Ishikawa (cell line): ENCODE data around the gene ZC2HC1B.

Source experiments
- CEBPB ChIP-seq: IDR thresholded peaks from 2 replicates; pipeline ENCODE4 v1.6.1; 2012
- CREB1 ChIP-seq: IDR thresholded peaks from 2 replicates; pipeline ENCODE4 v1.6.1; 2012; ENCODE audit warnings: low read depth
- EGR1 ChIP-seq: IDR thresholded peaks from 2 replicates; pipeline ENCODE4 v1.6.1; 2012
- EP300 ChIP-seq: IDR thresholded peaks from 2 replicates; pipeline ENCODE4 v1.6.1; 2012; ENCODE audit warnings: borderline replicate concordance
- FOXM1 ChIP-seq: IDR thresholded peaks from 2 replicates; pipeline ENCODE4 v1.6.1; 2012; ENCODE audit warnings: low read depth, borderline replicate concordance
- MAX ChIP-seq: IDR thresholded peaks from 2 replicates; pipeline ENCODE4 v1.6.1; 2012
- NFIC ChIP-seq: IDR thresholded peaks from 2 replicates; pipeline ENCODE4 v1.6.1; 2012
- RAD21 ChIP-seq: IDR thresholded peaks from 2 replicates; pipeline ENCODE4 v1.6.1; 2012; ENCODE audit warnings: low read depth
- REST ChIP-seq: IDR thresholded peaks from 2 replicates; pipeline ENCODE4 v1.6.1; 2012; ENCODE audit warnings: low read depth, mild to moderate bottlenecking
- TAF1 ChIP-seq: IDR thresholded peaks from 2 replicates; pipeline ENCODE4 v1.6.1; 2012; ENCODE audit warnings: low read depth, mild to moderate bottlenecking
- TCF12 ChIP-seq: IDR thresholded peaks from 2 replicates; pipeline ENCODE4 v1.6.1; 2012; ENCODE audit warnings: low read depth
- TEAD4 ChIP-seq: IDR thresholded peaks from 2 replicates; pipeline ENCODE4 v1.6.1; 2012
- USF1 ChIP-seq: IDR thresholded peaks from 2 replicates; pipeline ENCODE4 v1.6.1; 2012
- YY1 ChIP-seq: IDR thresholded peaks from 2 replicates; pipeline ENCODE4 v1.6.1; 2012; ENCODE audit warnings: low read depth
- ZBTB7A ChIP-seq: IDR thresholded peaks from 2 replicates; pipeline ENCODE4 v1.6.1; 2012; ENCODE audit warnings: low read depth

The ZC2HC1B gene

GRCh38 chr6:143976806-143977349, 112.6 kb downstream of the ZC2HC1B start:
- no peak for TF ChIP-seq MAX
- TF ChIP-seq REST = no peak
- TF ChIP-seq YY1 = no peak
- TF ChIP-seq CREB1 = no peak
- TF ChIP-seq TAF1 = no peak
- no peak for TF ChIP-seq EP300
- no peak for TF ChIP-seq RAD21
- no peak for TF ChIP-seq CEBPB
- no peak for TF ChIP-seq FOXM1
- TF ChIP-seq NFIC = no peak
- TF ChIP-seq EGR1 = no peak
- no peak for TF ChIP-seq ZBTB7A
- no peak for TF ChIP-seq TEAD4
- TF ChIP-seq TCF12 = no peak
- TF ChIP-seq USF1 = no peak

GRCh38 chr6:143980921-143981320, 116.6 kb downstream of the ZC2HC1B start:
- TF ChIP-seq TAF1 = no peak
- no peak for TF ChIP-seq EP300
- TF ChIP-seq EGR1 = no peak
- no peak for TF ChIP-seq CEBPB
- no peak for TF ChIP-seq TEAD4
- no peak for TF ChIP-seq USF1
- no peak for TF ChIP-seq REST
- TF ChIP-seq CREB1 = no peak
- no peak for TF ChIP-seq MAX
- no peak for TF ChIP-seq NFIC
- no peak for TF ChIP-seq FOXM1
- TF ChIP-seq ZBTB7A = no peak

GRCh38 chr6:143982968-143983367, 118.7 kb downstream of the ZC2HC1B start:
- TF ChIP-seq REST = no peak
- TF ChIP-seq CEBPB = no peak
- TF ChIP-seq FOXM1 = no peak
- TF ChIP-seq TAF1 = no peak
- no peak for TF ChIP-seq NFIC
- TF ChIP-seq TCF12 = no peak
- no peak for TF ChIP-seq EGR1
- TF ChIP-seq CREB1 = no peak
- no peak for TF ChIP-seq MAX
- no peak for TF ChIP-seq USF1
- TF ChIP-seq EP300 = no peak
- no peak for TF ChIP-seq YY1
- TF ChIP-seq ZBTB7A = no peak
- no peak for TF ChIP-seq RAD21
- no peak for TF ChIP-seq TEAD4

- no peak for TF ChIP-seq USF1
- no peak for TF ChIP-seq CREB1
- no peak for TF ChIP-seq CEBPB
- no peak for TF ChIP-seq YY1
- no peak for TF ChIP-seq NFIC
- no peak for TF ChIP-seq RAD21
- TF ChIP-seq TCF12 = no peak
- no peak for TF ChIP-seq FOXM1
- TF ChIP-seq ZBTB7A = no peak
- TF ChIP-seq TEAD4 = no peak
- no peak for TF ChIP-seq MAX
Observed at GRCh38 chr6:143984666-143985065, 120.4 kb downstream of the ZC2HC1B start.
